ENCODE measurements around the gene RNF157.

GRCh38 chr17:76120658-76121008, 119.7 kb downstream of the RNF157 start:
- TF ChIP-seq ETV6 (CRISPR knock-in tag; IDR thresholded peaks at IDR 0.05) (no peak), ZMAT4 (CRISPR knock-in tag; IDR thresholded peaks at IDR 0.05) (no peak), RORB (CRISPR knock-in tag; IDR thresholded peaks at IDR 0.05) (no peak), CTCF (IDR thresholded peaks at IDR 0.05) (no peak), TP53 (CRISPR knock-in tag; IDR thresholded peaks at IDR 0.05) (no peak)
